Left ventricle myocardium inferior (tissue), 1 donor: ENCODE data around the gene KIF22. TPM values are rescaled to one million over a fixed set of nuclear protein-coding genes. Genes with fewer than 3 reads are reported as not detected.

ENCODE experiments used
- DNase-seq: peaks from one replicate; pipeline ENCODE4 v3.0.0-alpha.2; 2020
- H3K27ac ChIP-seq: fragments of 200-600 bp; replicated peaks from 2 replicates; pipeline ENCODE4 v1.8.0; 2021
- H3K27me3 ChIP-seq: fragments of 200-600 bp; 2 replicates; pipeline ENCODE4 v1.8.0; 2021; ENCODE audit warnings: low read depth
- H3K36me3 ChIP-seq: fragments of 200-600 bp; 2 replicates; pipeline ENCODE4 v1.8.0; 2021
- H3K4me1 ChIP-seq: fragments of 200-600 bp; 2 replicates; pipeline ENCODE4 v1.8.0; 2021
- H3K4me3 ChIP-seq: fragments of 200-600 bp; 2 replicates; pipeline ENCODE4 v1.8.0; 2021; ENCODE audit warnings: mild to moderate bottlenecking, moderate library complexity
- H3K9me3 ChIP-seq: fragments of 200-600 bp; replicated peaks from 2 replicates; pipeline ENCODE4 v1.8.0; 2021
- intact Hi-C: fragments of 100-400 bp; cut with micrococcal nuclease; formaldehyde crosslinking; loops from one replicate; pipeline ENCODE4 v1.11.0; 2022
- total RNA-seq: library from RNA; stranded (reverse); fragmentation: NEBNext Ultra II Directional; extraction: Animal tissue kit (Norgen Biotek cat#: 25700); gene quantifications from one replicate; pipeline ENCODE4 v1.2.1, GENCODE V29; 2021
- TF ChIP-seq, protein P1 (sequence below): fragments of 200-600 bp; IDR thresholded peaks from 2 replicates; pipeline ENCODE4 v1.8.0; 2021; ENCODE audit warnings: antibody characterized with exemption, mild to moderate bottlenecking, borderline replicate concordance
- donor health status: DM: no; HTN: yes; CAD: no; lungs with severe emphysema.

The KIF22 gene
- total RNA-seq, 1 donor from 2014 or later, result 46.9 TPM

- intact Hi-C loops, result no loop called here
- no peaks in the 10 kb centered on the region for H3K9me3 ChIP-seq
- DNase-seq, result no peak
- peak overlapping the region; percentile 70 for H3K27ac ChIP-seq
- H3K27me3 ChIP-seq, result no peaks in the 10 kb centered on the region
- TF ChIP-seq, protein P1, sequence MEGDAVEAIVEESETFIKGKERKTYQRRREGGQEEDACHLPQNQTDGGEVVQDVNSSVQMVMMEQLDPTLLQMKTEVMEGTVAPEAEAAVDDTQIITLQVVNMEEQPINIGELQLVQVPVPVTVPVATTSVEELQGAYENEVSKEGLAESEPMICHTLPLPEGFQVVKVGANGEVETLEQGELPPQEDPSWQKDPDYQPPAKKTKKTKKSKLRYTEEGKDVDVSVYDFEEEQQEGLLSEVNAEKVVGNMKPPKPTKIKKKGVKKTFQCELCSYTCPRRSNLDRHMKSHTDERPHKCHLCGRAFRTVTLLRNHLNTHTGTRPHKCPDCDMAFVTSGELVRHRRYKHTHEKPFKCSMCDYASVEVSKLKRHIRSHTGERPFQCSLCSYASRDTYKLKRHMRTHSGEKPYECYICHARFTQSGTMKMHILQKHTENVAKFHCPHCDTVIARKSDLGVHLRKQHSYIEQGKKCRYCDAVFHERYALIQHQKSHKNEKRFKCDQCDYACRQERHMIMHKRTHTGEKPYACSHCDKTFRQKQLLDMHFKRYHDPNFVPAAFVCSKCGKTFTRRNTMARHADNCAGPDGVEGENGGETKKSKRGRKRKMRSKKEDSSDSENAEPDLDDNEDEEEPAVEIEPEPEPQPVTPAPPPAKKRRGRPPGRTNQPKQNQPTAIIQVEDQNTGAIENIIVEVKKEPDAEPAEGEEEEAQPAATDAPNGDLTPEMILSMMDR, result no peak
- H3K4me1 ChIP-seq, result peaks cover 23% of the 10 kb centered on the region
- H3K36me3 ChIP-seq, result peaks cover 3% of the 10 kb centered on the region
- peak overlapping the region; percentile 18 for H3K4me3 ChIP-seq
Measured at GRCh38 chr16:29852654-29853053, 62.1 kb downstream of the KIF22 start.

GRCh38 chr16:29854520-29855100 is 64.1 kb downstream of the KIF22 start:
- Histone ChIP-seq H3K4me1 (peaks cover 18% of the 10 kb centered on the region), H3K27ac (no peak overlapping the region), H3K36me3 (peaks cover 15% of the 10 kb centered on the region), H3K27me3 (no peaks in the 10 kb centered on the region), H3K9me3 (no peaks in the 10 kb centered on the region), H3K4me3 (no peak overlapping the region)
- intact Hi-C loops, result no loop called here
- DNase-seq, result no peak
- TF ChIP-seq, protein P1, result no peak

Other genes with a start within 250 kb of the KIF22 start
- 1.3 TPM for gene SPN, start 127.5 kb upstream of the KIF22 start, total RNA-seq
- 20.8 TPM for gene QPRT, start 111.6 kb upstream of the KIF22 start, total RNA-seq
- 0.63 TPM for gene C16orf54, start 44.8 kb upstream of the KIF22 start, total RNA-seq
- gene ZG16, start 12.5 kb upstream of the KIF22 start, total RNA-seq, result not detected
- 77.6 TPM for gene MAZ, start 15.8 kb downstream of the KIF22 start, total RNA-seq
- gene PRRT2, start 21.4 kb downstream of the KIF22 start, total RNA-seq, result 2.1 TPM
- gene PAGR1, start 25.4 kb downstream of the KIF22 start, total RNA-seq, result 12.9 TPM
- 38.6 TPM for gene MVP, start 29.7 kb downstream of the KIF22 start, total RNA-seq
- 68.6 TPM for gene CDIPT, start 72.5 kb downstream of the KIF22 start, total RNA-seq
- gene SEZ6L2, start 108.8 kb downstream of the KIF22 start, total RNA-seq, result 0.38 TPM
- not detected for gene ASPHD1, start 109.7 kb downstream of the KIF22 start, total RNA-seq
- gene KCTD13, start 135.5 kb downstream of the KIF22 start, total RNA-seq, result 9.2 TPM
- gene TMEM219, start 171.3 kb downstream of the KIF22 start, total RNA-seq, result 63.2 TPM
- gene TAOK2, start 183.1 kb downstream of the KIF22 start, total RNA-seq, result 34.3 TPM
- gene HIRIP3, start 204.9 kb downstream of the KIF22 start, total RNA-seq, result 18.8 TPM
- 29.0 TPM for gene INO80E, start 205.5 kb downstream of the KIF22 start, total RNA-seq
- gene DOC2A, start 220.3 kb downstream of the KIF22 start, total RNA-seq, result 0.66 TPM
- gene C16orf92, start 232.4 kb downstream of the KIF22 start, total RNA-seq, result not detected
- gene TLCD3B, start 240.5 kb downstream of the KIF22 start, total RNA-seq, result not detected